ENCODE data around the gene ASB8.
"Not testable (repeated sequence)": the region's sequence is repeated elsewhere in the genome, so short reads cannot be mapped to it uniquely, and the experiment has no call there.

Gene ASB8

DNA sequence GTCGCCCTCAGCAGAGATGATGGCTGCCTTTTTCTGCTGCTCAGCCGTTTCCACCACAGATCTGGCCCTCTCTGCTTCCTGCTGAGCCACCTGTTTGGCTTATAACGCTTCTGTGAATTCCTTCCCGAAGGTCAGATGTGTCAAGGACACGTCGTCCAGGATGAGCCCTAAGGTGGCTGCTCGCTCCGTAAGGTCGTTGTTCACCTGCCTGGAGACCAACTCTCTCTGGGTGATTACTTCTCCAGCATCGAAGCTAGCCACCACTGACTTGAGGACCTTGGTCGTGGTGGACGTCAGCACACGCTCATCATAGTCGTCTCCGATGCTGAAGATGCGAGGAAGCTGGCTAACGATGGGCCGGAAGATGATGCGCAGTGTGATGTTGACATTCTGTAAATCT lies 11.7 kb upstream of the ASB8 start:
- Mint-ChIP-seq H3K27ac (no peak overlapping the region), H3K36me3 (ENCODE audit: low read depth) (no peaks in the 10 kb centered on the region), H3K9me3 (no peaks in the 10 kb centered on the region), H3K27me3 (peaks cover 11% of the 10 kb centered on the region), H3K4me1 (ENCODE audit: low read depth) (no peaks in the 10 kb centered on the region), H3K4me3 (no peak overlapping the region)

- no peak overlapping the region for H3K4me3 Mint-ChIP-seq
Measured at GRCh38 chr12:48165089-48165981, 8.0 kb upstream of the ASB8 start.

DNA sequence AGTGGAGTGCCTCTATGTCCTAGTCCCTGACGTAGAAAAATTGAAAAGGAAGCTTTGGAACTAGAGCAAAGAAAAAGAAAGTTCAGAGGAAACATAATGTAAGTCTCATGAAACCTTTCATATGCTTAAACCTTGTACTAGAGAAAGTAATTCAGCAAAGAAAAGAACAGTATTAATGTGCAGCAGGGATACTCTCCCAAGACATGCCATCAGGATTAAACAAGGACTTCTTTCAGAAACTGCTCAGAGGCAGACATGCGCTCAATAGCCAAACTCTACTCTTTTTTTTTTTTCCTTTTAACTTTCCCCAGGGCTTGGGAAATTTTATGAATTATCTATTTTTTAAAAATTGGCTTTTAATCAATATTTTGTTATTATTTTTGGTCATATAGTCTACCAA lies 7.1 kb upstream of the ASB8 start:
- Mint-ChIP-seq H3K27ac (no peak overlapping the region), H3K27me3 (peaks cover 11% of the 10 kb centered on the region), H3K4me3 (no peak overlapping the region), H3K4me1 (ENCODE audit: low read depth) (no peaks in the 10 kb centered on the region), H3K9me3 (no peaks in the 10 kb centered on the region), H3K36me3 (ENCODE audit: low read depth) (no peaks in the 10 kb centered on the region)

More at GRCh38 chr12:48165089-48165981, 8.0 kb upstream of the ASB8 start:
- Mint-ChIP-seq H3K4me1 (ENCODE audit: low read depth) (no peaks in the 10 kb centered on the region), H3K9me3 (no peaks in the 10 kb centered on the region), H3K27ac (no peak overlapping the region), H3K36me3 (ENCODE audit: low read depth) (no peaks in the 10 kb centered on the region), H3K27me3 (peaks cover 11% of the 10 kb centered on the region)

- peaks cover 5% of the 10 kb centered on the region for H3K4me1 Mint-ChIP-seq (ENCODE audit: low read depth)
- H3K9me3 Mint-ChIP-seq = no peaks in the 10 kb centered on the region
- no peaks in the 10 kb centered on the region for H3K36me3 Mint-ChIP-seq (ENCODE audit: low read depth)
- no peak overlapping the region for H3K4me3 Mint-ChIP-seq
- H3K27ac Mint-ChIP-seq = no peak overlapping the region
- H3K27me3 Mint-ChIP-seq = peaks cover 11% of the 10 kb centered on the region
Measured at GRCh38 chr12:48163150-48163747, 5.9 kb upstream of the ASB8 start.

- H3K4me1 Mint-ChIP-seq (ENCODE audit: low read depth) = peaks cover 25% of the 10 kb centered on the region
- H3K36me3 Mint-ChIP-seq (ENCODE audit: low read depth) = no peaks in the 10 kb centered on the region
- peaks cover 5% of the 10 kb centered on the region for H3K27me3 Mint-ChIP-seq
- no peak overlapping the region for H3K4me3 Mint-ChIP-seq
- no peak overlapping the region for H3K27ac Mint-ChIP-seq
- H3K9me3 Mint-ChIP-seq = no peaks in the 10 kb centered on the region
Measured at GRCh38 chr12:48160807-48161206, 3.5 kb upstream of the ASB8 start.

DNA sequence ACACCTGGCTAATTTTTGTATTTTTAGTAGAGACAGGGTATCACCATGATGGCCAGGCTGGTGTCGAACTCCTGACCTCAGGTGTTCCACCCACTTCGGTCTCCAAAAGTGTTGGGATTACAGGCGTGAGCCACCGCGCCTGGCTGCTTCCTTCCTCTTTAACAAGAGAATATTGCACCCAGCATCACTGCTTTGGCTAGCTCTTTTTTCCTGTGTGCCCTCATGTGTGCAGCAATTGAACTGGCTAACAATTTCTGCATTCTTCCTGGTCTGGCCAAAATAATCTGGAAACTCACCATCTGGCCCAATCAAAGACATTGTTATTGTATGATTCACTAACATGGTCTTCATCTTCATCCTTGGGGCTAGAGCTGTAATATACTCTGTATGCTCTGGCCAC lies 2.7 kb upstream of the ASB8 start:
- no peak overlapping the region for H3K27ac Mint-ChIP-seq
- H3K27me3 Mint-ChIP-seq = peaks cover 2% of the 10 kb centered on the region
- peaks cover 25% of the 10 kb centered on the region for H3K4me1 Mint-ChIP-seq (ENCODE audit: low read depth)
- H3K9me3 Mint-ChIP-seq = no peaks in the 10 kb centered on the region
- no peaks in the 10 kb centered on the region for H3K36me3 Mint-ChIP-seq (ENCODE audit: low read depth)
- H3K4me3 Mint-ChIP-seq = no peak overlapping the region

DNA sequence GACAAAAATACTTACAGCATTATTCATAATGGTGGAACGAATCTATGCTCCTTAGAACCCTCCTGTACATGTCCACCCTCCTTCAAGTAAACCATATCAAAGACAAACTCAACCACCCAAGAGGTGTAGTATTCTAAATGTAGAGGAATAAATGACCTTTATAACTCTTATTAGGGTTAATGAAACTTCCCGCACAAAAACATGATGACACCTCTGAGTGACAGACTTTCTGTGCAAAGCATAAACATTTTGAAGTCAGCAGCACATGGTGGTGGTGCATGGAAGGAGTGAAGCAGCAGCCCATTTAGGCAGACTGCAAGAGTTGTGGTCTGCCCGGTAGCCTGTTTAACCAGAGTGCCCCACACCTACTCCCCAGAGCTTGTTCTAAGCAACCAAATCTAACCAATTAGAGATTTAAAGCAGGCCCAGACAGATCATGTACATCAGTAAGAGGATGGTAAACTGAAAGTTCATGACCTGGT lies 615 bp upstream of the ASB8 start:
- peaks cover 9% of the 10 kb centered on the region for H3K36me3 Mint-ChIP-seq (ENCODE audit: low read depth)
- peak overlapping the region; percentile 97 for H3K27ac Mint-ChIP-seq
- H3K4me1 Mint-ChIP-seq (ENCODE audit: low read depth) = peaks cover 33% of the 10 kb centered on the region
- peak overlapping the region; percentile 98 for H3K4me3 Mint-ChIP-seq
- H3K27me3 Mint-ChIP-seq = no peaks in the 10 kb centered on the region
- no peaks in the 10 kb centered on the region for H3K9me3 Mint-ChIP-seq

GRCh38 chr12:48156652-48157017 lies 680 bp downstream of the ASB8 start:
- H3K27ac Mint-ChIP-seq = peak overlapping the region; percentile 97
- peak overlapping the region; percentile 98 for H3K4me3 Mint-ChIP-seq
- no peaks in the 10 kb centered on the region for H3K27me3 Mint-ChIP-seq
- peaks cover 42% of the 10 kb centered on the region for H3K4me1 Mint-ChIP-seq (ENCODE audit: low read depth)
- peaks cover 18% of the 10 kb centered on the region for H3K36me3 Mint-ChIP-seq (ENCODE audit: low read depth)
- no peaks in the 10 kb centered on the region for H3K9me3 Mint-ChIP-seq

- not testable (repeated sequence) for H3K4me3 Mint-ChIP-seq, H3K27me3 Mint-ChIP-seq, H3K9me3 Mint-ChIP-seq, H3K27ac Mint-ChIP-seq
- H3K36me3 Mint-ChIP-seq (ENCODE audit: low read depth) = peaks cover 19% of the 10 kb centered on the region
- peaks cover 42% of the 10 kb centered on the region for H3K4me1 Mint-ChIP-seq (ENCODE audit: low read depth)
Measured at GRCh38 chr12:48155786-48156185, 1.5 kb downstream of the ASB8 start.

DNA sequence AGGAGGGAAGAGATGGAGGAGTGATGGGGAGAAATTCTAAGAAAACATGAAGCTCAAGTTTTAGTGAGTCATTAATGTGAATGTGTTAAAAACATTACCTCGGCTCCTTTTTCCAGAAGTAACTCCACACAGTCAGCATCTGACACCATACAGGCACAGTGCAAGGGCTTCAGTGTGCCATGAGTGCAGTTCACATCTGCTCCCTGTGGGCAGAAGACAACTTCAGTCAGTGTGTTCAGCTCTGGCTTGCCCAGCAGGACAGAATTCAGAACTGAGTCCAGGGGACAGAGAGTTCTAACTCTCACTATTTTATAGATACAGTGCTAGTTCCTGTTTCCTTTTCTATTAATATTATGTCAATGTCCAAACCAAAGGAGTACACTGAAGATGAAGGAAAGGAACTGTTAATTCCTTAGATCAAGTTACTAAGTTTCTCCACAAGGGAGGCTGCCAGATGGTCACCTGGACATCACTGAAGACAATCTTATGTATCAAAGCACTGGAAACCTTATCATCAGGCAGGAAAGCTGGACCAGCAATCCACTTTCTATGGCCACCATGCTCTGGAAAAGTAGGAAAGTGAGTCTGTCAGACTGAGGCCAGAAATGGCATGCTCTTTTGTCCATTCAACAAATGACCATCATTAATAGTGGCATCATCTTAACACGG lies 6.1 kb downstream of the ASB8 start:
- Mint-ChIP-seq H3K4me1 (ENCODE audit: low read depth) (peaks cover 19% of the 10 kb centered on the region), H3K4me3 (no peak overlapping the region), H3K9me3 (no peaks in the 10 kb centered on the region), H3K27ac (peak overlapping the region; percentile 63), H3K27me3 (no peaks in the 10 kb centered on the region), H3K36me3 (ENCODE audit: low read depth) (peaks cover 52% of the 10 kb centered on the region)

- peaks cover 78% of the 10 kb centered on the region for H3K36me3 Mint-ChIP-seq (ENCODE audit: low read depth)
- no peaks in the 10 kb centered on the region for H3K4me1 Mint-ChIP-seq (ENCODE audit: low read depth)
- no peak overlapping the region for H3K4me3 Mint-ChIP-seq
- no peaks in the 10 kb centered on the region for H3K9me3 Mint-ChIP-seq
- no peaks in the 10 kb centered on the region for H3K27me3 Mint-ChIP-seq
- no peak overlapping the region for H3K27ac Mint-ChIP-seq
Measured at GRCh38 chr12:48145981-48146380, 11.3 kb downstream of the ASB8 start.

DNA sequence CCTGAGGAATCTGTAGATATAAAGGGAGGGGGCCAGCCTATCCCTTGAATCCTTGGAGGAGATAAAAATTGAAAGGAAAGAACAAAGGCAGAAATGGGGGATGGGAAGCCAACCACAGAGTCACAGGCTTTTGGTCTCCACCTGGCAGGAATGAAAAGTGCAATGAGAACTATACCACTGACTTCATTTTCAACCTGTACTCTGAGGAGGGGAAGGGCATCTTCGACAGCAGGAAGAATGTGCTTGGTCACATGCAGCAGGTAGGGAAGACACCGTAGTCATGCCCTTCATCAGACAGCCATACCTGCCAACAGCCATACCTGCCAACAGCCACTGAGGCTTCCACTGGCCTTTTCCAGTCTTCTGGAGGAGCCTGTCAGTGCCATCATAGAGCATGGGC lies 13.4 kb downstream of the ASB8 start:
- no peaks in the 10 kb centered on the region for H3K9me3 Mint-ChIP-seq
- H3K36me3 Mint-ChIP-seq (ENCODE audit: low read depth) = peaks cover 81% of the 10 kb centered on the region
- H3K27ac Mint-ChIP-seq = no peak overlapping the region
- no peaks in the 10 kb centered on the region for H3K27me3 Mint-ChIP-seq
- H3K4me1 Mint-ChIP-seq (ENCODE audit: low read depth) = no peaks in the 10 kb centered on the region
- H3K4me3 Mint-ChIP-seq = no peak overlapping the region

GRCh38 chr12:48142818-48143674 lies 14.3 kb downstream of the ASB8 start:
- no peak overlapping the region for H3K27ac Mint-ChIP-seq
- H3K4me3 Mint-ChIP-seq = no peak overlapping the region
- H3K36me3 Mint-ChIP-seq (ENCODE audit: low read depth) = peaks cover 76% of the 10 kb centered on the region
- H3K4me1 Mint-ChIP-seq (ENCODE audit: low read depth) = no peaks in the 10 kb centered on the region
- no peaks in the 10 kb centered on the region for H3K27me3 Mint-ChIP-seq
- no peaks in the 10 kb centered on the region for H3K9me3 Mint-ChIP-seq

GRCh38 chr12:48135027-48135426 lies 22.3 kb downstream of the ASB8 start:
- Mint-ChIP-seq H3K9me3 (no peaks in the 10 kb centered on the region), H3K4me1 (ENCODE audit: low read depth) (no peaks in the 10 kb centered on the region), H3K27me3 (no peaks in the 10 kb centered on the region), H3K27ac (no peak overlapping the region), H3K4me3 (no peak overlapping the region), H3K36me3 (ENCODE audit: low read depth) (peaks cover 60% of the 10 kb centered on the region)

Measured in stimulated activated naive CD8-positive, alpha-beta T cell treated with anti-CD3 and anti-CD28 coated beads, Interleukin-15, Interleukin-2, amounts not matched to agents 100 ng/mL and 50 ng/mL, for 24 hours (primary cell).